Liver (tissue), 9 donors: ENCODE results near the gene HNRNPUL2. TPM values are rescaled to one million over a fixed set of nuclear protein-coding genes. Genes with fewer than 3 reads are reported as not detected.
"Not testable (repeated sequence)": the region's sequence is repeated elsewhere in the genome, so short reads cannot be mapped to it uniquely, and the experiment has no call there.

Source experiments
- DNase-seq: peaks from one replicate; pipeline ENCODE4 v3.0.0-alpha.2; 2017; ENCODE audit warnings: low spot score
- H3K27ac ChIP-seq, 2 donors: one replicate each; pipeline ENCODE4 v1.7.0; 2013; ENCODE audit warnings: inconsistent platforms in 2 of 2, low read length in 2 of 2, control low read depth in 1 of 2, low read depth in 1 of 2, mild to moderate bottlenecking in 1 of 2
- H3K27me3 ChIP-seq, 4 donors: one replicate each; pipeline versions ENCODE4 v1.6.1 to v1.7.0; 2013; ENCODE audit warnings: low read length in 3 of 4, inconsistent platforms in 1 of 4, mild to moderate bottlenecking in 1 of 4, moderate library complexity in 1 of 4; ENCODE audit not compliant: control insufficient read depth in 4 of 4, insufficient read depth in 4 of 4
- H3K36me3 ChIP-seq, 4 donors: one replicate each; pipeline versions ENCODE4 v1.6.1 to v1.7.0; 2013; ENCODE audit warnings: low read length in 3 of 4, mild to moderate bottlenecking in 3 of 4, low read depth in 1 of 4, moderate library complexity in 1 of 4; ENCODE audit not compliant: control insufficient read depth in 4 of 4, insufficient read depth in 3 of 4
- H3K4me1 ChIP-seq, 4 donors: one replicate each; pipeline versions ENCODE4 v1.6.1 to v1.7.0; 2013; ENCODE audit warnings: low read length in 3 of 4, mild to moderate bottlenecking in 3 of 4, moderate library complexity in 1 of 4; ENCODE audit not compliant: control insufficient read depth in 4 of 4, insufficient read depth in 4 of 4
- H3K4me3 ChIP-seq, 3 donors: one replicate each; pipeline versions ENCODE4 v1.6.1 to v1.7.0; 2013; ENCODE audit warnings: low read length in 3 of 3, control low read depth in 1 of 3, low read depth in 1 of 3, mild to moderate bottlenecking in 1 of 3
- H3K9ac ChIP-seq, 2 donors: one replicate each; pipeline ENCODE4 v1.7.0; 2013; ENCODE audit warnings: low read length in 2 of 2, mild to moderate bottlenecking in 2 of 2, moderate library complexity in 2 of 2, control low read depth in 1 of 2, low read depth in 1 of 2
- H3K9me3 ChIP-seq, 4 donors: one replicate each; pipeline versions ENCODE4 v1.6.1 to v1.7.0; 2013; ENCODE audit warnings: low read length in 3 of 4; ENCODE audit not compliant: control insufficient read depth in 4 of 4
- ATF3 ChIP-seq: IDR thresholded peaks from 2 replicates; pipeline ENCODE4 v1.6.1; 2016; ENCODE audit warnings: antibody characterized with exemption
- CTCF ChIP-seq: fragments of 150-350 bp; IDR thresholded peaks from 2 replicates; pipeline ENCODE4 v1.5.1; 2017; ENCODE audit warnings: improper control_type of control experiment, low read depth, low read length; ENCODE audit not compliant: missing input control
- EGR1 ChIP-seq, 2 donors: IDR thresholded peaks; 2 replicates each; pipeline ENCODE4 v1.6.1; 2016 to 2018; ENCODE audit warnings: antibody characterized with exemption in 2 of 2, low read depth in 2 of 2
- FOXA1 ChIP-seq: IDR thresholded peaks from 2 replicates; pipeline ENCODE4 v1.6.1; 2016; ENCODE audit warnings: antibody characterized with exemption
- FOXA2 ChIP-seq: IDR thresholded peaks from 2 replicates; pipeline ENCODE4 v1.6.1; 2016; ENCODE audit warnings: antibody characterized with exemption
- GABPA ChIP-seq, 2 donors: IDR thresholded peaks in 1 of 2; conservative IDR thresholded peaks in 1 of 2; 2 replicates each; pipeline ENCODE4 v1.6.1; 2016; ENCODE audit warnings: antibody characterized with exemption in 2 of 2, mild to moderate bottlenecking in 1 of 2, moderate library complexity in 1 of 2
- HNF4A ChIP-seq, 2 donors: conservative IDR thresholded peaks; 2 replicates each; pipeline ENCODE4 v1.6.1; 2016; ENCODE audit warnings: antibody characterized with exemption in 2 of 2, mild to moderate bottlenecking in 2 of 2
- HNF4G ChIP-seq: IDR thresholded peaks from 2 replicates; pipeline ENCODE4 v1.6.1; 2016; ENCODE audit warnings: antibody characterized with exemption
- NR2F2 ChIP-seq: IDR thresholded peaks from 2 replicates; pipeline ENCODE4 v1.6.1; 2016; ENCODE audit warnings: antibody characterized with exemption
- RAD21 ChIP-seq, 2 donors: IDR thresholded peaks; 2 replicates each; pipeline ENCODE4 v1.6.1; 2016; ENCODE audit warnings: antibody characterized with exemption in 2 of 2, mild to moderate bottlenecking in 2 of 2
- REST ChIP-seq: IDR thresholded peaks from 2 replicates; pipeline ENCODE4 v1.6.1; 2016; ENCODE audit warnings: antibody characterized with exemption, mild to moderate bottlenecking
- RXRA ChIP-seq, 2 donors: IDR thresholded peaks; 2 replicates each; pipeline ENCODE4 v1.6.1; 2017 to 2018; ENCODE audit warnings: antibody characterized with exemption in 2 of 2, mild to moderate bottlenecking in 1 of 2
- SP1 ChIP-seq: IDR thresholded peaks from 2 replicates; pipeline ENCODE4 v1.6.1; 2018; ENCODE audit warnings: antibody characterized with exemption, mild to moderate bottlenecking
- TAF1 ChIP-seq: conservative IDR thresholded peaks from 2 replicates; pipeline ENCODE4 v1.6.1; 2016; ENCODE audit warnings: antibody characterized with exemption, mild to moderate bottlenecking
- YY1 ChIP-seq: IDR thresholded peaks from 2 replicates; pipeline ENCODE4 v1.6.1; 2016; ENCODE audit warnings: antibody characterized with exemption, mild to moderate bottlenecking
- ZBTB33 ChIP-seq: IDR thresholded peaks from 2 replicates; pipeline ENCODE4 v1.6.1; 2016; ENCODE audit warnings: antibody characterized with exemption
- WGBS: extraction: QIAGEN DNeasy Blood & Tissue Kit; methylation state at CpG from one replicate; pipeline ENCODE4 v1.1.7; 2013; 5-methylcytosine and 5-hydroxymethylcytosine counted together
- polyA plus RNA-seq, 2 donors: library from polyadenylated mRNA; stranded (reverse) in 1 of 2; unstranded in 1 of 2; fragments of 200-250 nt in 1 of 2; fragments of >200 nt in 1 of 2; fragmentation: Nextera tagmentation in 1 of 2; extraction: Ambion mirVana in 1 of 2; gene quantifications; one replicate each; pipeline versions ENCODE4 v1.2.1 to v1.2.3, GENCODE V29; 2013 to 2015
- total RNA-seq, 2 donors: library from RNA; depleted of rRNA; stranded (reverse); fragments of >200 nt; gene quantifications; one replicate each; pipeline ENCODE4 v1.2.3, GENCODE V29; 2014
- donor health status: healthy.
- donor health status: healthy.
- donor health status: healthy.
- donor health status: healthy.
- donor health status: healthy.

Gene HNRNPUL2
- total and polyA plus RNA-seq, 4 donors, result 1.3 to 17.0 (median 13.0) TPM

GRCh38 chr11:62737196-62737595, 9.9 kb upstream of the HNRNPUL2 start:
- Histone ChIP-seq H3K9me3 (no peaks in the 10 kb centered on the region), H3K36me3 (peaks cover 4 to 38% (median 25%) of the 10 kb centered on the region in 4 donors), H3K9ac (no peak overlapping the region), H3K27me3 (no peaks in the 10 kb centered on the region), H3K4me3 (no peak overlapping the region), H3K4me1 (no peaks in the 10 kb centered on the region), H3K27ac (no peak overlapping the region)
- no peak for TF ChIP-seq FOXA1
- DNase-seq, result no peak

GRCh38 chr11:62732830-62733229, 5.6 kb upstream of the HNRNPUL2 start:
- TF ChIP-seq NR2F2, result no peak
- no peak for TF ChIP-seq HNF4G
- TF ChIP-seq YY1, result no peak
- peak; percentile 49 to 58 for TF ChIP-seq RAD21 (IDR thresholded peaks at IDR 0.05)
- TF ChIP-seq RXRA (IDR thresholded peaks at IDR 0.05), result no peak
- TF ChIP-seq HNF4A (conservative IDR thresholded peaks at IDR 0.05), result no peak
- no peak for TF ChIP-seq EGR1 (IDR thresholded peaks at IDR 0.05; ENCODE audit: low read depth in 2 of 2)
- TF ChIP-seq SP1, result no peak
- no peak for TF ChIP-seq REST
- peak; percentile 3 for TF ChIP-seq CTCF
- TF ChIP-seq ZBTB33, result no peak
- TF ChIP-seq TAF1, result no peak
- TF ChIP-seq GABPA (IDR thresholded peaks at IDR 0.05 in 1 of 2, conservative IDR thresholded peaks at IDR 0.05 in 1 of 2), result no peak
- TF ChIP-seq FOXA2, result no peak
- no peak for TF ChIP-seq ATF3
- no peak for TF ChIP-seq FOXA1
- 70% methylated on average over 2 of the region's 2 CpGs for WGBS
- Histone ChIP-seq H3K4me1 (peaks cover 2 to 18% (median 11%) of the 10 kb centered on the region in 4 donors), H3K27me3 (no peaks in the 10 kb centered on the region), H3K9ac (no peak overlapping the region), H3K27ac (no peak overlapping the region), H3K36me3 (peaks cover 6 to 18% (median 12%) of the 10 kb centered on the region in 4 donors), H3K9me3 (no peaks in the 10 kb centered on the region), H3K4me3 (no peak overlapping the region)
- no peak for DNase-seq

GRCh38 chr11:62730076-62730475, 2.8 kb upstream of the HNRNPUL2 start:
- H3K4me3 ChIP-seq, H3K27ac ChIP-seq, DNase-seq, H3K9ac ChIP-seq, H3K9me3 ChIP-seq, H3K36me3 ChIP-seq, H3K27me3 ChIP-seq: not testable (repeated sequence)
- 91% methylated on average over 14 of the region's 14 CpGs for WGBS
- peaks cover 2 to 27% (median 16%) of the 10 kb centered on the region in 4 donors for H3K4me1 ChIP-seq
